Right lobe of liver (tissue), 4 donors: ENCODE results near the gene GSTM2.

ENCODE experiments used
- CTCF ChIP-seq, 4 donors: fragments of 200-600 bp in 3 of 4; fragments of 450-650 bp in 1 of 4; IDR thresholded peaks; one replicate each; pipeline versions ENCODE4 v1.5.1 to v1.8.0; 2016 to 2022; ENCODE audit warnings: antibody characterized with exemption in 4 of 4, mild to moderate bottlenecking in 2 of 4
- POLR2A ChIP-seq: fragments of 450-650 bp; IDR thresholded peaks from one replicate; pipeline ENCODE4 v1.6.1; 2017; ENCODE audit warnings: antibody characterized with exemption, mild to moderate bottlenecking
- donor health status: DM: no; HTN: no; CAD: no.
- donor health status: DM: no; HTN: no; CAD: no.
- donor health status: DM: no; HTN: yes; CAD: no.

DNA sequence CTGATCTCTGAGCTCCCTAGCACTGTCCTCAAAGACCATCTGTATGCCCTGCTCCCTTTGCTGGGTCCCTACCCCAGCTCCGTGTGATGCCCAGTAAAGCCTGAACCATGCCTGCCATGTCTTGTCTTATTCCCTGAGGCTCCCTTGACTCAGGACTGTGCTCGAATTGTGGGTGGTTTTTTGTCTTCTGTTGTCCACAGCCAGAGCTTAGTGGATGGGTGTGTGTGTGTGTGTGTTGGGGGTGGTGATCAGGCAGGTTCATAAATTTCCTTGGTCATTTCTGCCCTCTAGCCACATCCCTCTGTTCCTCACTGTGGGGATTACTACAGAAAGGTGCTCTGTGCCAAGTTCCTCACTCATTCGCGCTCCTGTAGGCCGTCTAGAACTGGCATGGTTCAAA is 49.9 kb downstream of the GSTM2 start:
- TF ChIP-seq CTCF (IDR thresholded peaks at IDR 0.05), result no peak
- TF ChIP-seq POLR2A, result no peak
